IMR-90 (cell line): ENCODE data around the gene ATXN1. TPM values are rescaled to one million over a fixed set of nuclear protein-coding genes. Genes with fewer than 3 reads are reported as not detected.

Experiments
- ATAC-seq: fragments of 200-7000 bp; cut with Tn5 transposase; 2 replicates; pipeline ENCODE4 v1.9.1; 2020; ENCODE audit warnings: low read depth, mild to moderate bottlenecking, moderate library complexity
- BruUV-seq: library from RNA; stranded (reverse); fragments of 400-500 nt; replicated peaks from 2 replicates; lab custom pipeline; 2021; lab: Mats Ljungman, UMichigan
- CTCF ChIA-PET: fragments of 300-600 bp; formaldehyde crosslinking; extraction: SDS; loops from one replicate; lab custom pipeline; 2021; ENCODE audit warnings: antibody characterized with exemption; lab: Yijun Ruan, JAX
- POLR2A ChIA-PET: fragments of 300-600 bp; sonication (Branson Sonifier 250); formaldehyde crosslinking; loops from one replicate; lab custom pipeline; 2022; ENCODE audit warnings: antibody characterized with exemption; ENCODE audit not compliant: unreplicated experiment; lab: Charles Lee
- DNase-seq: peaks from one replicate; pipeline ENCODE4 v3.0.0; 2013
- H2AFZ ChIP-seq: replicated peaks from 2 replicates; pipeline ENCODE3; 2013; ENCODE audit warnings: low read length, mild to moderate bottlenecking; ENCODE audit not compliant: poor library complexity
- H2AK5ac ChIP-seq: 2 replicates; pipeline ENCODE4 v1.6.1; 2013; ENCODE audit warnings: low read depth, low read length, inconsistent platforms
- H2AK9ac ChIP-seq: replicated peaks from 2 replicates; pipeline ENCODE3; 2013; ENCODE audit warnings: mild to moderate bottlenecking, low read depth, low read length, moderate library complexity; ENCODE audit not compliant: poor library complexity
- H2BK120ac ChIP-seq: 2 replicates; pipeline ENCODE4 v1.6.1; 2013; ENCODE audit warnings: low read depth, low read length, inconsistent platforms
- H2BK15ac ChIP-seq: 3 replicates; pipeline ENCODE4 v1.6.1; 2013; ENCODE audit warnings: low read depth, low read length, inconsistent platforms
- H2BK20ac ChIP-seq: 2 replicates; pipeline ENCODE4 v1.6.1; 2013; ENCODE audit warnings: low read depth, mild to moderate bottlenecking, inconsistent platforms, low read length, moderate library complexity
- H2BK5ac ChIP-seq: 2 replicates; pipeline ENCODE4 v1.6.1; 2013; ENCODE audit warnings: mild to moderate bottlenecking, low read depth, low read length, inconsistent platforms; ENCODE audit not compliant: poor library complexity, severe bottlenecking
- H3K14ac ChIP-seq: replicated peaks from 2 replicates; pipeline ENCODE4 v1.6.1; 2013; ENCODE audit warnings: low read depth, low read length, inconsistent platforms
- H3K18ac ChIP-seq: 2 replicates; pipeline ENCODE4 v1.6.1; 2013; ENCODE audit warnings: low read depth, low read length, control low read depth
- H3K23ac ChIP-seq: 2 replicates; pipeline ENCODE4 v1.6.1; 2013; ENCODE audit warnings: low read depth, low read length, inconsistent platforms
- H3K27ac ChIP-seq: 2 replicates; pipeline ENCODE4 v1.5.1; 2013; ENCODE audit warnings: mild to moderate bottlenecking, control low read depth, low read length; ENCODE audit not compliant: insufficient read depth
- H3K27me3 ChIP-seq: 2 replicates; pipeline ENCODE4 v1.6.1; 2013; ENCODE audit warnings: low read length; ENCODE audit not compliant: control insufficient read depth, insufficient read depth
- H3K36me3 ChIP-seq: 2 replicates; pipeline ENCODE4 v1.6.1; 2013; ENCODE audit warnings: low read length, mixed read lengths; ENCODE audit not compliant: control insufficient read depth, insufficient read depth
- H3K4ac ChIP-seq: 2 replicates; pipeline ENCODE4 v1.6.1; 2013; ENCODE audit warnings: low read depth, low read length, inconsistent platforms
- H3K4me1 ChIP-seq: 2 replicates; pipeline ENCODE4 v1.6.1; 2013; ENCODE audit warnings: low read length, mixed read lengths; ENCODE audit not compliant: control insufficient read depth, insufficient read depth
- H3K4me2 ChIP-seq: 2 replicates; pipeline ENCODE4 v1.6.1; 2013; ENCODE audit warnings: low read depth, mild to moderate bottlenecking, control low read depth, low read length, moderate library complexity
- H3K4me3 ChIP-seq: 2 replicates; pipeline ENCODE4 v1.5.1; 2013; ENCODE audit warnings: low read depth, mild to moderate bottlenecking, control low read depth, low read length, moderate library complexity; ENCODE audit not compliant: insufficient read depth
- H3K56ac ChIP-seq: 2 replicates; pipeline ENCODE4 v1.6.1; 2013; ENCODE audit warnings: low read length, inconsistent platforms; ENCODE audit not compliant: insufficient read depth; ENCODE audit errors: extremely low read depth
- H3K79me1 ChIP-seq, 2 experiments: 2 replicates each; pipeline ENCODE4 v1.6.1; 2013; ENCODE audit warnings: low read length in 2 of 2, inconsistent platforms in 1 of 2, low read depth in 1 of 2
- H3K9ac ChIP-seq: 2 replicates; pipeline ENCODE4 v1.6.1; 2013; ENCODE audit warnings: low read depth, low read length, control low read depth
- H3K9me1 ChIP-seq: 2 replicates; pipeline ENCODE4 v1.6.1; 2013; ENCODE audit warnings: low read length, inconsistent platforms; ENCODE audit not compliant: insufficient read depth
- H3K9me3 ChIP-seq: 2 replicates; pipeline ENCODE4 v1.6.1; 2013; ENCODE audit warnings: low read length; ENCODE audit not compliant: control insufficient read depth, insufficient read depth
- H4K20me1 ChIP-seq: 2 replicates; pipeline ENCODE4 v1.6.1; 2013; ENCODE audit warnings: low read length, inconsistent platforms; ENCODE audit not compliant: insufficient read depth
- H4K5ac ChIP-seq: 2 replicates; pipeline ENCODE4 v1.6.1; 2013; ENCODE audit warnings: mild to moderate bottlenecking, low read depth, low read length, control low read depth
- H4K8ac ChIP-seq, 2 experiments: 2 replicates each; pipeline ENCODE4 v1.6.1; 2013; ENCODE audit warnings: low read depth in 2 of 2, low read length in 2 of 2, control low read depth in 1 of 2, inconsistent platforms in 1 of 2
- H4K91ac ChIP-seq: 2 replicates; pipeline ENCODE4 v1.6.1; 2013; ENCODE audit warnings: low read depth, low read length, inconsistent platforms; ENCODE audit not compliant: insufficient read depth
- CHD1 ChIP-seq: IDR thresholded peaks from 2 replicates; pipeline ENCODE4 v1.6.1; 2012; ENCODE audit warnings: low read depth, low read length, improper control_type of control experiment
- MAFK ChIP-seq: IDR thresholded peaks from 2 replicates; pipeline ENCODE4 v1.6.1; 2012; ENCODE audit warnings: low read depth, low read length, improper control_type of control experiment
- RFX5 ChIP-seq: IDR thresholded peaks from 2 replicates; pipeline ENCODE4 v1.8.0; 2012; ENCODE audit warnings: low read depth, mild to moderate bottlenecking, low read length, moderate library complexity
- WGBS, 2 experiments: methylation state at CpG; one replicate each; pipeline versions ENCODE4 v1.1.5 to v1.1.7; 2013; ENCODE audit warnings: missing lambda C conversion rate in 2 of 2; ENCODE audit not compliant: insufficient read length in 1 of 2; ENCODE audit errors: extremely low coverage in 2 of 2; 5-methylcytosine and 5-hydroxymethylcytosine counted together
- dilution Hi-C: fragments of 300-500 bp; cut with HindIII; formaldehyde crosslinking; loops from one replicate; pipeline ENCODE4 v1.14.3; 2018; ENCODE audit warnings: low sequenced_read_pairs; ENCODE audit not compliant: unreplicated experiment
- in situ Hi-C: fragments of 300-500 bp; cut with MboI; formaldehyde crosslinking; loops from 3 replicates; pipeline ENCODE4 v1.14.3; 2019; ENCODE audit warnings: low sequenced_read_pairs, inconsistent platforms, mixed read lengths
- intact Hi-C: fragments of 100-400 bp; cut with micrococcal nuclease; formaldehyde crosslinking; loops from 2 replicates; pipeline ENCODE4 v1.10.0; 2022
- polyA plus RNA-seq, 3 experiments: library from polyadenylated mRNA; depleted of rRNA; stranded (reverse); fragments of >200 nt; gene quantifications; 2 replicates each; pipeline ENCODE4 v1.2.3, GENCODE V29; 2012; ENCODE audit warnings: low replicate concordance in 1 of 3
- total RNA-seq: library from RNA; depleted of rRNA; stranded (reverse); fragments of >200 nt; gene quantifications from 2 replicates; pipeline ENCODE4 v1.2.3, GENCODE V29; 2012
- TF ChIP-seq, protein P1 (sequence below): fragments of 150-350 bp; IDR thresholded peaks from 2 replicates; pipeline ENCODE4 v1.6.1; 2017; ENCODE audit warnings: mild to moderate bottlenecking, antibody characterized with exemption, low read length, low read depth

ATXN1 gene
- total and polyA plus RNA-seq, 2 of the 4 experiments (the other 2 are of a cell fraction): 7.3 to 11.1 TPM

DNA sequence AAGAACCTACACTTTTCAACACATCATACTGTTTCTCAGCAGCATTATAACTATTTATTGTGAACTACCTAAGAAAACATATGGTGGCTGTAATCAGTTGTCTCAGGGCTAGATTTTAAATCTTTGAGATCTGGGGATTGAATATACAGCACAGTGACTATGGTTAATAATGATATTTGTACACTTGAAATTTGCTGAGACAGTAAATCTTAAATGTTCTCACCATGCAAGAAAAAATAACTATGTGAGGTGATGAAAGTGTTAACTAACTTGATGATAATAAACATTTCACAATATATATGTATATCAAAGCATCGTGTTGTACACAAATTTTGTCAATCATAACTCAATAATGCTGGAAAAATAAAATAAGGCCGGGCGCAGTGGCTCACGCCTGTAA is 113.8 kb downstream of the ATXN1 start:
- H3K79me1 ChIP-seq: peaks cover 3 to 6% of the 10 kb centered on the region in 2 experiments; a peak in 2 of 4 replicates
- no peak overlapping the region for H3K14ac ChIP-seq
- H3K36me3 ChIP-seq: peaks cover 15% of the 10 kb centered on the region
- no peak overlapping the region for H4K8ac ChIP-seq
- H2BK120ac ChIP-seq: no peak overlapping the region
- H4K5ac ChIP-seq: no peak overlapping the region
- no peak overlapping the region for H3K9ac ChIP-seq
- no peak overlapping the region for H3K4me3 ChIP-seq
- H3K4ac ChIP-seq: no peak overlapping the region
- H2AFZ ChIP-seq: no peak overlapping the region
- in situ Hi-C loops (no loop called here), dilution Hi-C loops (no loop called here), intact Hi-C loops (no loop called here)
- H2AK9ac ChIP-seq: no peak overlapping the region
- no peak overlapping the region for H3K18ac ChIP-seq
- ChIA-PET POLR2A (no interaction called here), CTCF (no interaction called here)
- H3K56ac ChIP-seq: no peak overlapping the region
- H2BK5ac ChIP-seq: no peak overlapping the region
- no peaks in the 10 kb centered on the region for H3K27me3 ChIP-seq
- H2BK20ac ChIP-seq: no peak overlapping the region
- no CpG with 5 or more reads among the region's 4 CpGs for WGBS, 2 experiments
- H3K4me2 ChIP-seq: no peak overlapping the region
- 0 out of 2 replicates have a peak, but pooled peaks cover 3% of the 10 kb centered on the region for H3K9me1 ChIP-seq
- no peak overlapping the region for H4K91ac ChIP-seq
- no peak overlapping the region for H2AK5ac ChIP-seq
- DNase-seq (no peak), ATAC-seq (no peak)
- no peaks in the 10 kb centered on the region for H3K4me1 ChIP-seq
- TF ChIP-seq RFX5 (no peak), MAFK (peak; percentile 32; the same call in 1 of the 2 replicates), CHD1 (no peak)
- TF ChIP-seq, protein P1, sequence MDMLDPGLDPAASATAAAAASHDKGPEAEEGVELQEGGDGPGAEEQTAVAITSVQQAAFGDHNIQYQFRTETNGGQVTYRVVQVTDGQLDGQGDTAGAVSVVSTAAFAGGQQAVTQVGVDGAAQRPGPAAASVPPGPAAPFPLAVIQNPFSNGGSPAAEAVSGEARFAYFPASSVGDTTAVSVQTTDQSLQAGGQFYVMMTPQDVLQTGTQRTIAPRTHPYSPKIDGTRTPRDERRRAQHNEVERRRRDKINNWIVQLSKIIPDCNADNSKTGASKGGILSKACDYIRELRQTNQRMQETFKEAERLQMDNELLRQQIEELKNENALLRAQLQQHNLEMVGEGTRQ: no peak
- H3K23ac ChIP-seq: no peak overlapping the region
- no TSS peak for BruUV-seq
- peaks cover 3% of the 10 kb centered on the region; the same call in 1 of the 2 replicates for H4K20me1 ChIP-seq
- no peak overlapping the region for H3K27ac ChIP-seq
- no peaks in the 10 kb centered on the region for H3K9me3 ChIP-seq
- H2BK15ac ChIP-seq: no peak overlapping the region
